Measurements from ENCODE around the gene CFAP141.

CFAP141 gene

DNA sequence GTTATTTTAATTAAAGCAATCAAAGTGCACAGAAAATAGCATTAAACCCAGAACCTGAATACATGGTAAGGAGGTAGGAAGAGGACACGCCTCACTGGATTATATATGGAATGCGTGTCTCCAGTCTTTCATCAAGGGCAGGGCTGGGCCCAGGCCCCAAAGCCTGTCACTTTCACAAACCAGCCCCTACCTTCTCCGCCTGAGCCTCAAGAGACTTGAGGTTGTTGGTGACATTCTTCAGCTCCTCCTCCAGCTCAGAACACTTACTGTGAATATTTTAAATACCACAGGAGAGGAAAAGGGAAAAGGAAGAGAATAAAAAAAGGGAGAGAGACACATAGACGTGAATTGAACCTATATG lies 34.9 kb downstream of the CFAP141 start:
- H3K9ac ChIP-seq (ENCODE audit: low read length), result no peak overlapping the region
- H3K4me3 ChIP-seq (ENCODE audit: low read depth, low read length), result no peak overlapping the region
- no peaks in the 10 kb centered on the region for H3K4me1 ChIP-seq (ENCODE audit: control insufficient read depth, insufficient read depth, low read length)
- no peaks in the 10 kb centered on the region for H3K9me3 ChIP-seq (ENCODE audit: control insufficient read depth, insufficient read depth, low read depth, low read length)
- peaks cover 92% of the 10 kb centered on the region for H3K36me3 ChIP-seq (ENCODE audit: control insufficient read depth, insufficient read depth, low read length)
- no peaks in the 10 kb centered on the region for H3K27me3 ChIP-seq (ENCODE audit: control insufficient read depth, insufficient read depth, low read length)
- H3K27ac ChIP-seq (ENCODE audit: low read depth, low read length), result no peak overlapping the region

DNA sequence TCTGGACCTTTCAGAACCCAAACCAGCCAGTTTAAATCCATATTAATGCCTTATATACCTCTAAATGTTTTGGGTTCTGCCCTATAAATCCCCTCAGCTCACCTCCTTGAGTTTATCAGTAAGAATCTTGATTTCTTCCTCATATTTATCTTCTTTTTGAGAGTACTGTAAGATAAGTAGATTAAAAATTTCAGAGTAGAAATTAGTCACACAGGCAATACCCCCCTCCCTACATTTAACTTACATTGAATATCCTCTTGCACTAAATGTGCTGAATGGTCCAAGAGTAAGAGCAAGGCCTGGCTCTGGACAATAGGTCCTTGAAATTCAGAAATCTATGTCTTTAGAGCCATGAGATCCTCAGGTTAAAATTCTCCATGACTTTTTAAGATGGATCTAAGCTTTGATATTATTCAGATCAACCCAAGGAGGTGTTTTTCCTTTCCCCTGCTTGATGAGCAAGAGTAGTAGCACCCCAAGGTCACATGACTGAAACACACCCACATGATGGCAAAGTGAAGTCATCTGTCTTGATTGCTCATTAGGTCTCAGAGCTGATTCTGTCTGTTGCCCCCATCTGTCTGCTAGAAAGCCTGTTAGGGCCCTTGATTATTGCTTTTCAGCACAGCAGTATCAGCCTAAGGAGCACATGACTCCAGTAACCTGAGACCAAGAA lies 35.4 kb downstream of the CFAP141 start:
- Histone ChIP-seq H3K4me1 (ENCODE audit: control insufficient read depth, insufficient read depth, low read length) (no peaks in the 10 kb centered on the region), H3K36me3 (ENCODE audit: control insufficient read depth, insufficient read depth, low read length) (peaks cover 92% of the 10 kb centered on the region), H3K9ac (ENCODE audit: low read length) (no peak overlapping the region), H3K4me3 (ENCODE audit: low read depth, low read length) (no peak overlapping the region), H3K9me3 (ENCODE audit: control insufficient read depth, insufficient read depth, low read depth, low read length) (no peaks in the 10 kb centered on the region), H3K27me3 (ENCODE audit: control insufficient read depth, insufficient read depth, low read length) (no peaks in the 10 kb centered on the region), H3K27ac (ENCODE audit: low read depth, low read length) (no peak overlapping the region)

DNA sequence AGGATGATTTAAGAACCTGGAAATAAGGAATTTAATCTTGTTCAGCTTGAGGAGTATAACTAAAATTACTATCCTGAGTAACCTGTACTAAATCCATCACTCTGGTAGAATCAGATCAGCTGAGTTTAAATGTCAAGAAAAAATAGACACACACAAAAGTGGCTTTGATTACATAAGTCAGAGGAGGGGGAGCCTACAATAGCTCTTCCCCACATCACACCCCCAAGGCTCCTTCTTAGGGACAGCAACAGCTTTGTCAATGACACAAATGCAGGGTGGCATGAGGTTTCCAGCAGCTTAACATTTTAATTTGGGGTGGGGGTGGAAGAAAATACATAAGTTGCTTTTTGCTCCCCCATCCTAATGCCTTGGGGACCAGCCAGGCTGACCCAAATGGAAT lies 38.7 kb downstream of the CFAP141 start:
- Histone ChIP-seq H3K4me1 (ENCODE audit: control insufficient read depth, insufficient read depth, low read length) (no peaks in the 10 kb centered on the region), H3K9ac (ENCODE audit: low read length) (no peak overlapping the region), H3K4me3 (ENCODE audit: low read depth, low read length) (no peak overlapping the region), H3K9me3 (ENCODE audit: control insufficient read depth, insufficient read depth, low read depth, low read length) (no peaks in the 10 kb centered on the region), H3K27ac (ENCODE audit: low read depth, low read length) (no peak overlapping the region), H3K36me3 (ENCODE audit: control insufficient read depth, insufficient read depth, low read length) (peaks cover 99% of the 10 kb centered on the region), H3K27me3 (ENCODE audit: control insufficient read depth, insufficient read depth, low read length) (no peaks in the 10 kb centered on the region)

GRCh38 chr1:154166207-154166606 lies 39.9 kb downstream of the CFAP141 start:
- H3K4me3 ChIP-seq (ENCODE audit: low read depth, low read length), result no peak overlapping the region
- H3K9me3 ChIP-seq (ENCODE audit: control insufficient read depth, insufficient read depth, low read depth, low read length), result no peaks in the 10 kb centered on the region
- H3K27ac ChIP-seq (ENCODE audit: low read depth, low read length), result no peak overlapping the region
- peaks cover 99% of the 10 kb centered on the region for H3K36me3 ChIP-seq (ENCODE audit: control insufficient read depth, insufficient read depth, low read length)
- H3K4me1 ChIP-seq (ENCODE audit: control insufficient read depth, insufficient read depth, low read length), result no peaks in the 10 kb centered on the region
- H3K9ac ChIP-seq (ENCODE audit: low read length), result no peak overlapping the region
- no peaks in the 10 kb centered on the region for H3K27me3 ChIP-seq (ENCODE audit: control insufficient read depth, insufficient read depth, low read length)

DNA sequence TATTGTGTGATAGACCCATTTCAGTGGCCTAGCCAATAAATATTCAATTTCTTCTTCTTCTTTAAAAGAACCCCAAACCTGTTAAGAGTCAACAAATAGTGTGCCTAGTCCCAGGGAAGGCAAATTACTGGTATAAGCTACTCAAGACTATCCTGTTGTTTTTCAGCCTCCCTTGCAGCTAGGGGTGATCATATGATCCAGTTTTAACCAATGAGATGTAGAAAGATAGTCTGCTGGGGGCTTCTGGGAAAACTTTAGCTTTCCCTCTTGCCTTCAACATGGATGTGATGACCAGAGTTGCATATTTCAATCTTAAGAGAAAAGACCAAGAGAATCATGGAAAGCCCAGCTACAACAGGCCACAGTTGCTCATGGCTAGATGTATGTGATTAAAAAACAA lies 46.6 kb downstream of the CFAP141 start:
- Histone ChIP-seq H3K36me3 (ENCODE audit: control insufficient read depth, insufficient read depth, low read length) (peaks cover 77% of the 10 kb centered on the region), H3K4me1 (ENCODE audit: control insufficient read depth, insufficient read depth, low read length) (peaks cover 12% of the 10 kb centered on the region), H3K9ac (ENCODE audit: low read length) (no peak overlapping the region)

DNA sequence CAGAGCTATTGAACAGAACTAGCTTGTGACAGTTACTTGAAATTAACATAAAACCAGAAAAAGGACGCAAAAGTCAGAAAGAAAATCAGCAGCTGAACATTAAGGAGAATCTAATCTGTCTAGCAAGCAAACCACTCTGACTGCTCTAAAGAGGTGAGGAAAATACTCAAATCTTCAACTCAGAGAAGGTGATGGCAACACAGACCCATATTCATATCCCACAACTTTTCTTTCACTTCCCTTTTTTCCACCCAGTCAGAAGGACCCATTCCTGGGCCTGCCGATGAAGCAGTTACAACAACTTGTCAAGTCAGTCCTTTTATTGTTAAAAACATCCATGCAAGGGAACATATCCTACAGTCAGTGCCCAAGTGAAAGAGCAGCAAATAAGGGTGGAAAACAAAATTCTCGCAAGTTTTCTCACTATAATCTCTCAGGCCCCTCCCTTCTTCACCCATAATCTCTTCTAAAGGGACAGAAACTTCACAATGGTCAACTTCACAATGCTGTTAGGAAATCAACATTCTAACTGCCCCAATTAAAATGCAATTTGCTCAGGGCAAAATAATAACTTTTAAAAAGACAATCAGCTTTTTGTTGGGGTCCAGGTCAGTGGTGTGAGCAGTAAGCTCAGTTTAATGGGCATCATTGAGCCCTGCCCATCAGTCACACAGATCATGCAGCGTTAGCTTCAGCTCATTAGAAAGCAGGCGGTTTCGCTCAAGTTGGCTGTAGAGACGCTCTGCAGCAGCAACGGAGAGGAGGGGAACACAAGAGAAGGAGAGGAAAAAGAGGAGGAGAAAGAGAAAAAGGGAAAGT lies 47.6 kb downstream of the CFAP141 start:
- H3K36me3 ChIP-seq (ENCODE audit: control insufficient read depth, insufficient read depth, low read length), result peaks cover 67% of the 10 kb centered on the region
- no peaks in the 10 kb centered on the region for H3K27me3 ChIP-seq (ENCODE audit: control insufficient read depth, insufficient read depth, low read length)
- no peak overlapping the region for H3K27ac ChIP-seq (ENCODE audit: low read depth, low read length)
- no peak overlapping the region for H3K9ac ChIP-seq (ENCODE audit: low read length)
- H3K4me3 ChIP-seq (ENCODE audit: low read depth, low read length), result no peak overlapping the region
- H3K9me3 ChIP-seq (ENCODE audit: control insufficient read depth, insufficient read depth, low read depth, low read length), result no peaks in the 10 kb centered on the region
- H3K4me1 ChIP-seq (ENCODE audit: control insufficient read depth, insufficient read depth, low read length), result peaks cover 15% of the 10 kb centered on the region

More for the DNA sequence above, 46.6 kb downstream of the CFAP141 start:
- Histone ChIP-seq H3K27me3 (ENCODE audit: control insufficient read depth, insufficient read depth, low read length) (no peaks in the 10 kb centered on the region), H3K9me3 (ENCODE audit: control insufficient read depth, insufficient read depth, low read depth, low read length) (no peaks in the 10 kb centered on the region), H3K4me3 (ENCODE audit: low read depth, low read length) (no peak overlapping the region), H3K27ac (ENCODE audit: low read depth, low read length) (no peak overlapping the region)

DNA sequence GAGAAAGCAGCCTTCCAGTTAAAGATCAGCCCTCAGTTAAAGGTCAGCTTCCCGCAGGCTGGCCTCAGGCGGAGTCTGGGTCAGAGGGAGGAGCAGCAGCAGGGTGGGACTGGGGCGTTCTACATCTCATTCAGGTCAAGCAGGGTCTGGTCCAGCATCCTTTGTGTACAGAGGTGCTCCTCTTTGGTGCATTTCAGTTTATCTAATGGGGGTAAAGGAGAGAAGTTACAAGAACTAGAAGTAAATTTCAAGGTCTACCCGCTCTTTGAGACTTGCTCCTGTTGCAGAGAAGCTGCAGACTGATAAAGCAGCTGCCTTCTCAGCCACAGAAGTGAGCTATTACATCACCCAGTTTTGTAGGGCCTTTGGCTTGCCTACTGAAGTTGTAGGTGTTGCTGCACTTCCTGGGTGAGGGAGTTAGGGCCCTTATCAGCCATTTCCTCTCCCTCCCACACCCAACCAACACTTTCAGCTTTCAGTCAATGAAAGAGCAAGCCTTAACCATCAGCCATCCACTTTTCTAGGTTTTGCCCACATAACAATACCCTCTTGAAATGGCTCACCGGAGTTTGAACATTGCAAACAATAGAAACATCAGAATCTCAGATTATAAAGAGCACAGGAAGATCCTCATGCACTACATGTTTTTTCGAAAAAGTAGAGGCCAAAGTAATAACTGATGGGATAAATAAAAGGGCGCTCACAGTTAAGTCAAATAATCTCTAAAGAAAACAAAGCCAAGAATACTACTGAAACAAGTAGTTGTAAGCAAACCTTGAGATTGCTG lies 48.4 kb downstream of the CFAP141 start:
- Histone ChIP-seq H3K36me3 (ENCODE audit: control insufficient read depth, insufficient read depth, low read length) (peaks cover 59% of the 10 kb centered on the region), H3K4me1 (ENCODE audit: control insufficient read depth, insufficient read depth, low read length) (peaks cover 15% of the 10 kb centered on the region), H3K9ac (ENCODE audit: low read length) (no peak overlapping the region), H3K4me3 (ENCODE audit: low read depth, low read length) (no peak overlapping the region), H3K27me3 (ENCODE audit: control insufficient read depth, insufficient read depth, low read length) (no peaks in the 10 kb centered on the region), H3K9me3 (ENCODE audit: control insufficient read depth, insufficient read depth, low read depth, low read length) (no peaks in the 10 kb centered on the region), H3K27ac (ENCODE audit: low read depth, low read length) (no peak overlapping the region)

GRCh38 chr1:154155251-154155650 lies 50.9 kb downstream of the CFAP141 start:
- Histone ChIP-seq H3K4me1 (ENCODE audit: control insufficient read depth, insufficient read depth, low read length) (peaks cover 15% of the 10 kb centered on the region), H3K4me3 (ENCODE audit: low read depth, low read length) (no peak overlapping the region), H3K27me3 (ENCODE audit: control insufficient read depth, insufficient read depth, low read length) (no peaks in the 10 kb centered on the region), H3K9me3 (ENCODE audit: control insufficient read depth, insufficient read depth, low read depth, low read length) (no peaks in the 10 kb centered on the region), H3K27ac (ENCODE audit: low read depth, low read length) (0 out of 2 replicates have a peak overlapping the region, but pooled peaks have one; percentile 43), H3K9ac (ENCODE audit: low read length) (no peak overlapping the region), H3K36me3 (ENCODE audit: control insufficient read depth, insufficient read depth, low read length) (peaks cover 35% of the 10 kb centered on the region)

GRCh38 chr1:154154534-154155191 lies 51.5 kb downstream of the CFAP141 start, which contains the start of gene NUP210L:
TSS of gene NUP210L (minus strand) at chr1:154155073.
- Histone ChIP-seq H3K27me3 (ENCODE audit: control insufficient read depth, insufficient read depth, low read length) (no peaks in the 10 kb centered on the region), H3K36me3 (ENCODE audit: control insufficient read depth, insufficient read depth, low read length) (peaks cover 29% of the 10 kb centered on the region), H3K9me3 (ENCODE audit: control insufficient read depth, insufficient read depth, low read depth, low read length) (no peaks in the 10 kb centered on the region), H3K4me3 (ENCODE audit: low read depth, low read length) (peak within 1 kb of the TSS; percentile 8; the same call in 1 of the 2 replicates), H3K4me1 (ENCODE audit: control insufficient read depth, insufficient read depth, low read length) (peaks cover 15% of the 10 kb centered on the region), H3K27ac (ENCODE audit: low read depth, low read length) (0 out of 2 replicates have a peak within 1 kb of the TSS, but pooled peaks have one; percentile 43), H3K9ac (ENCODE audit: low read length) (peak within 1 kb of the TSS; percentile 8)

DNA sequence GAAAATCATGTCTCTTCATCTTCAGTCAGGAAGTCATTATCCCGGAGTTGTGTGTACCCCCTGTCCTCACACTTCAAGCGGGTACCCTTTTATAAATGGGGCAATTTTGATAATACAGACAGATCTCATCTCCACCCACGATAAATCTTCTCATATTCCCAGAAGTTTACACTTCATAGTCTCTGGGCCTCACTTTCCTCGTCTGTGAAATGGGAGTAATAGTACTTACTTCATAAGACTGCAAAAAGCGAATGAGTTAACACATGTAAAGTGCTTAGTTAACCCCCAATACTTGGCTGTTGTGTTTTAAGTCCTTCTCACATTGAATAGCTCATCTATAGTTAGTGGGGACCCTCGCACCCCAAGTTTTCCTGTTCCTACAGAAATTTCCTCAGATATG lies 52.1 kb downstream of the CFAP141 start:
- no peak overlapping the region for H3K9ac ChIP-seq (ENCODE audit: low read length)

More for the DNA sequence above, 52.1 kb downstream of the CFAP141 start:
- Histone ChIP-seq H3K4me3 (ENCODE audit: low read depth, low read length) (no peak overlapping the region), H3K27ac (ENCODE audit: low read depth, low read length) (no peak overlapping the region), H3K27me3 (ENCODE audit: control insufficient read depth, insufficient read depth, low read length) (no peaks in the 10 kb centered on the region), H3K36me3 (ENCODE audit: control insufficient read depth, insufficient read depth, low read length) (peaks cover 23% of the 10 kb centered on the region), H3K9me3 (ENCODE audit: control insufficient read depth, insufficient read depth, low read depth, low read length) (no peaks in the 10 kb centered on the region), H3K4me1 (ENCODE audit: control insufficient read depth, insufficient read depth, low read length) (peaks cover 15% of the 10 kb centered on the region)

All from HUES6 (cell line).